K562 (cell line): Measurements from ENCODE around the gene SOX4. TPM values are rescaled to one million over a fixed set of nuclear protein-coding genes. Genes with fewer than 3 reads are reported as not detected.

Source experiments
- ATAC-seq: fragments of 200-7000 bp; cut with Tn5 transposase; 3 replicates; pipeline ENCODE4 v1.9.1; 2020; ENCODE audit warnings: moderate library complexity
- BruUV-seq: library from RNA; stranded (reverse); fragments of 400-500 nt; replicated peaks from 2 replicates; lab custom pipeline; 2021; lab: Mats Ljungman, UMichigan
- CTCF ChIA-PET: fragments of 300-600 bp; formaldehyde crosslinking; extraction: SDS; loops from one replicate; lab custom pipeline; 2021; ENCODE audit warnings: low intra/inter-chr PET ratio; lab: Yijun Ruan, JAX
- POLR2A ChIA-PET: fragments of 300-600, 350-650 bp; sonication (Branson Sonifier 250); formaldehyde crosslinking; extraction: SDS; loops from one replicate; lab custom pipeline; 2021; ENCODE audit warnings: antibody characterized with exemption, inconsistent platforms; lab: Yijun Ruan, JAX
- DNase-seq, 4 experiments: peaks; one replicate each; pipeline versions ENCODE4 v3.0.0 to v3.0.0-alpha.2; 2011 to 2018; ENCODE audit warnings: low spot score in 3 of 4, mixed read lengths in 3 of 4; ENCODE audit errors: extremely low read depth in 1 of 4
- FAIRE-seq: peaks from 2 replicates; lab custom pipeline; 2011; peaks lifted over from hg19 to GRCh38; lab: Jason Lieb, UNC
- H2AFZ ChIP-seq: 2 replicates; pipeline ENCODE4 v1.6.0; 2011; ENCODE audit warnings: low read depth, low read length, control low read depth, inconsistent platforms
- H3K27ac ChIP-seq: fragments of 200-600 bp; 3 replicates; pipeline ENCODE4 v1.8.0; 2011; ENCODE audit warnings: low read depth, mild to moderate bottlenecking, control low read depth, inconsistent platforms, low read length, moderate library complexity, mixed read lengths; ENCODE audit errors: extremely low read depth
- H3K27me3 ChIP-seq, 2 experiments: fragments of 300-600 bp in 1 of 2; 2 replicates in 1 of 2; 3 replicates in 1 of 2; pipeline versions ENCODE4 v1.6.0 to v1.8.0; 2011; ENCODE audit warnings: inconsistent platforms in 2 of 2, low read length in 2 of 2, mild to moderate bottlenecking in 1 of 2, mixed read lengths in 1 of 2, moderate library complexity in 1 of 2; ENCODE audit not compliant: control insufficient read depth in 2 of 2, insufficient read depth in 2 of 2
- H3K36me3 ChIP-seq: fragments of 300-600 bp; 3 replicates; pipeline ENCODE4 v1.8.0; 2011; ENCODE audit warnings: mild to moderate bottlenecking, low read length, inconsistent platforms; ENCODE audit not compliant: control insufficient read depth, insufficient read depth
- H3K4me1 ChIP-seq, 2 experiments: fragments of 200-600 bp in 1 of 2; replicated peaks in 1 of 2; 2 replicates in 1 of 2; 3 replicates in 1 of 2; pipeline versions ENCODE4 v1.5.1 to v1.8.0; 2011; ENCODE audit warnings: inconsistent platforms in 2 of 2, low read length in 2 of 2, mild to moderate bottlenecking in 1 of 2, mixed read lengths in 1 of 2, moderate library complexity in 1 of 2; ENCODE audit not compliant: control insufficient read depth in 2 of 2, insufficient read depth in 2 of 2
- H3K4me2 ChIP-seq: 2 replicates; pipeline ENCODE4 v1.6.1; 2011; ENCODE audit warnings: low read length, control low read depth, inconsistent platforms, mixed read lengths; ENCODE audit not compliant: insufficient read depth
- H3K4me3 ChIP-seq: fragments of 200-600 bp; sonication (generic), shearing (Covaris generic); 2 replicates; pipeline ENCODE4 v1.5.1; 2016; ENCODE audit warnings: control low read depth, inconsistent platforms
- H3K79me2 ChIP-seq: fragments of 200-600 bp; 3 replicates; pipeline ENCODE4 v1.8.0; 2011; ENCODE audit warnings: low read length, inconsistent platforms; ENCODE audit not compliant: control insufficient read depth, insufficient read depth
- H3K9ac ChIP-seq, 2 experiments: 2 replicates each; pipeline versions ENCODE4 v1.6.0 to v1.6.1; 2011; ENCODE audit warnings: low read depth in 2 of 2, low read length in 2 of 2, control low read depth in 1 of 2, inconsistent platforms in 1 of 2, mild to moderate bottlenecking in 1 of 2, mixed read lengths in 1 of 2; ENCODE audit not compliant: insufficient read depth in 1 of 2
- H3K9me1 ChIP-seq: one replicate; pipeline ENCODE4 v1.6.0; 2011; ENCODE audit warnings: inconsistent platforms, mild to moderate bottlenecking, low read length, moderate library complexity; ENCODE audit not compliant: control insufficient read depth, insufficient read depth
- H3K9me3 ChIP-seq: replicated peaks from 2 replicates; pipeline ENCODE4 v1.5.1; 2011; ENCODE audit warnings: low read depth, low read length, inconsistent platforms; ENCODE audit not compliant: control insufficient read depth, insufficient read depth
- H4K20me1 ChIP-seq: replicated peaks from 2 replicates; pipeline ENCODE4 v1.6.1; 2011; ENCODE audit warnings: low read length, inconsistent platforms, mixed read lengths; ENCODE audit not compliant: control insufficient read depth, insufficient read depth
- NR2C1 ChIP-seq, 2 experiments: fragments of 450-650 bp; IDR thresholded peaks; 2 replicates each; pipeline ENCODE4 v1.6.1; 2017; ENCODE audit warnings: mild to moderate bottlenecking in 2 of 2, antibody characterized with exemption in 1 of 2, inconsistent platforms in 1 of 2, missing compliant biosample characterization in 1 of 2, missing genetic modification characterization in 1 of 2
- PRPF4 ChIP-seq: fragments of 200-400 bp; formaldehyde crosslinking; IDR thresholded peaks from one replicate; pipeline ENCODE4 v1.6.1; 2017; ENCODE audit warnings: low read length, low read depth, mild to moderate bottlenecking; ENCODE audit not compliant: insufficient read depth, poor library complexity, severe bottlenecking
- WGBS: fragments of 100-300 bp; shearing (Covaris generic); methylation state at CpG from one replicate; pipeline ENCODE4 v1.1.6; 2016; ENCODE audit warnings: low coverage, mixed read lengths; ENCODE audit not compliant: insufficient coverage; ENCODE audit errors: missing lambda C conversion rate; 5-methylcytosine and 5-hydroxymethylcytosine counted together
- in situ Hi-C: fragments of 300-500 bp; cut with MboI; formaldehyde crosslinking; loops from 4 replicates; pipeline ENCODE4 v1.15.0; 2018; ENCODE audit warnings: inconsistent platforms, mixed read lengths
- intact Hi-C: fragments of 100-400 bp; cut with micrococcal nuclease; formaldehyde crosslinking; loops from 2 replicates; pipeline ENCODE4 v1.14.2; 2022
- polyA plus RNA-seq, 8 experiments: library from polyadenylated mRNA; depleted of rRNA in 4 of 8; stranded (reverse) in 5 of 8; unstranded in 3 of 8; fragments of >200 nt; fragmentation: Nextera tagmentation in 2 of 8; fragmentation: Illumina TruSeq in 1 of 8; extraction: Ambion mirVana in 2 of 8; extraction: Trizol in 1 of 8; gene quantifications; 2 replicates each; pipeline versions ENCODE4 v1.2.1 to v1.2.3, GENCODE V29; 2011 to 2014; ENCODE audit warnings: inconsistent platforms in 1 of 8, missing spikeins in 1 of 8
- total RNA-seq, 7 experiments: library from RNA; depleted of rRNA in 6 of 7; stranded (reverse); fragments of >200 nt in 6 of 7; fragmentation: Illumina TruSeq in 2 of 7; extraction: Trizol in 2 of 7; gene quantifications; 2 replicates each; pipeline versions ENCODE4 v1.2.1 to v1.2.3, GENCODE V29; 2011 to 2021; ENCODE audit warnings: low replicate concordance in 1 of 7

The SOX4 gene
- total and polyA plus RNA-seq, 9 of the 15 experiments (the other 6 are each of a cell fraction or from before 2014, with no cell fraction given) = 0.03 to 0.29 (median 0.04) TPM

DNA sequence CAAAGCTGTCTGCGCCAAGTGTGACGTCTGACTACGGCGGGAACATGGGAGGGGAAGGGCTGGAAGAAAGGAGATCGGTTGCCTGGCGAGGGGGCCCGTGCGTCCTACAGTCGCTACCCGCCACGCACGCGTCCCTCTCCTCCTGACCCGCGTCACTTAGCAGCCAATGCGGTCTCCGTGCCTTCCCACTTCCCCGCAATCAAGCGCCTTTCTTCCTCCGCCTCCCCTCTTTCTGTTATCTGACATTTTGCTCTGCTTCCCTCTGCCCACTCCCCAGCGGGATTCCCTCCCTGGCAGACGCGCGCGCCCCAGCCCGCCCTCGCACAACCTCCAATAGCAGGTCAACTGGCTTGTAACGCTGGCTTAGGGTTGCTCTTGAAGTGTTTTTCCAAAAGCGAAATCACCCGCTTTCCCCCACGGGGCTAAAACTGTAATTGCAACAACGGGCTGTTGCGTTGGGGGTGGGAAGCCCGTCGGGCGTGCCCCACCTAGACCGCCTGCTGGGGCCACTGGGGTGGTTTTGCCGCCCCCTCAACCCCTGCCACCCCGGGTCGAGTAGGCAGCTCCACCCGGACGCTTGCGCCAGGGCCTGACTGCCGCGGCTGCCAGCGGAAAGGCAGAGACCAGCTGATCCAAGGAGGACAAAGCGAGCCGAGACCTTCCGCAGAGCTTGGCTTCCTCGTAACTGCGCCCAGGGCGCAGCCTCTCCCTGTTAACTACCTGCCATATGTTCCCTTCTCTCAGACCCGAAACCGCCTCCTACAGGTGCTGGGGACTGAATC, 6.2 kb upstream of the SOX4 start:
- FAIRE-seq = no peak
- H3K27ac ChIP-seq = no peak overlapping the region
- CTCF ChIA-PET = interaction anchor here (0.6 to 3.5 kb wide), 3 partner anchors 994 to 1495 kb away, joined by 3 to 23 read pairs (median 3); no protein-coding TSS in a partner anchor
- H3K27me3 ChIP-seq = peaks cover 12 to 28% of the 10 kb centered on the region in 2 experiments; a peak in 3 of 5 replicates
- 13% methylated on average over 40 of the region's 54 CpGs for WGBS
- no peaks in the 10 kb centered on the region for H3K79me2 ChIP-seq
- no peaks in the 10 kb centered on the region for H3K9me3 ChIP-seq
- no peak overlapping the region for H3K9ac ChIP-seq
- in situ Hi-C loops = no loop called here
- no peak overlapping the region for H3K4me2 ChIP-seq
- H3K36me3 ChIP-seq = no peaks in the 10 kb centered on the region
- H2AFZ ChIP-seq = no peak overlapping the region
- no peak overlapping the region for H3K4me3 ChIP-seq
- TF ChIP-seq NR2C1 (IDR thresholded peaks at IDR 0.05) (no peak), NR2C1 (tag; IDR thresholded peaks at IDR 0.05) (no peak), PRPF4 (no peak)
- TF ChIP-seq, all 486 proteins: peak for 0
- intact Hi-C loops = no loop called here
- Histone ChIP-seq H3K9me1 (no peaks in the 10 kb centered on the region), H4K20me1 (no peaks in the 10 kb centered on the region), H3K4me1 (peaks cover 0 to 27% of the 10 kb centered on the region in 2 experiments; a peak in 2 of 5 replicates)
- ATAC-seq (no peak), DNase-seq (peak in 1 of 4 experiments; percentile 14)
- POLR2A ChIA-PET = interaction anchor here (1.6 kb wide), 1 partner anchor 60 kb away, joined by 3 read pairs; no protein-coding TSS in a partner anchor
- BruUV-seq = no TSS peak
